Measurements from ENCODE around the gene SGMS1. TPM values are rescaled to one million over a fixed set of nuclear protein-coding genes. Genes with fewer than 3 reads are reported as not detected.

Gene SGMS1
- total and polyA plus RNA-seq, 2 donors (not counting 1 experiment from before 2014, with no cell fraction given), result 10.0 to 43.5 TPM

DNA sequence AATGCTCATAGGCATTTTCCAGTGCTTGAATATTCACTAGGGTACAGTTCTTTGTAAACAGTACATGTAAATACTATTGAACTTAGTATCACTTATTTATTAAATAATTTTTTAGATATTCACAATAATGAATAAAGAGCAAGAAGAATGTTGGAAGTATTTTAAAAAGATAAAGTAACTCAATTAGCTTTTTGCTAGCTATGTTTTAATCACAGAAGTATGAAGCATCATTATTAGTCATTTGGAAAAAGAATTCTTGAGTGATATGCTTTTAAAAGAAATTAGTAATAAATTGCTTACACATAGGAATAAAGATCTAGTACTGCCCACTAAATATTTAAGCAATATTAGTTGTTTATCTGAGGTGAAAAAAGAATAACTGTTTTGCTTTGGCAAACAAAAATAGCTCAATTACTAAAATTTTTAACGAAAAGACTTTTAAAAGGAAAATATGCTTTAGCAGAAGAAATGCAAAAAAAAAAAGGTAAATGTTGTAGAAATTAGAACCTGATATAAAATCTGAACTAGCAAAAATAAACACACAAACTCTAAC, 66.5 kb downstream of the SGMS1 start:
- WGBS (ENCODE audit: insufficient coverage), result no CpG with 5 or more reads among the region's 1 CpG
- Histone ChIP-seq H3K27ac (ENCODE audit: low read length in 2 of 2) (no peak overlapping the region), H3K9ac (ENCODE audit: low read length) (no peak overlapping the region), H3K27me3 (replicated peaks in 1 of 4; ENCODE audit: control extremely low read depth in 1 of 4, control insufficient read depth in 3 of 4, insufficient read depth in 4 of 4, low read length in 3 of 4) (no peaks in the 10 kb centered on the region), H3K79me2 (ENCODE audit: control insufficient read depth, insufficient read depth, low read length) (peaks cover 68% of the 10 kb centered on the region), H4K20me1 (ENCODE audit: control insufficient read depth, insufficient read depth, low read length, poor library complexity, severe bottlenecking) (peaks cover 63% of the 10 kb centered on the region), H2AFZ (ENCODE audit: insufficient read depth, low read depth, low read length, poor library complexity, severe bottlenecking) (no peak overlapping the region), H3K4me2 (replicated peaks; ENCODE audit: low read depth, low read length, poor library complexity, severe bottlenecking) (no peak overlapping the region), H3K4me3 (ENCODE audit: control extremely low read depth in 1 of 5, extremely low read depth in 1 of 5, insufficient read depth in 1 of 5, low read depth in 2 of 5, low read length in 4 of 5) (no peak overlapping the region), H3K4me1 (ENCODE audit: control insufficient read depth in 2 of 2, insufficient read depth in 2 of 2, low read length in 2 of 2) (peaks cover 7 to 13% of the 10 kb centered on the region in 2 donors), H3K36me3 (replicated peaks in 1 of 2; ENCODE audit: control extremely low read depth in 1 of 2, control insufficient read depth in 1 of 2, extremely low read depth in 1 of 2, insufficient read depth in 2 of 2, low read length in 1 of 2) (no peaks in the 10 kb centered on the region), H3K9me3 (ENCODE audit: control extremely low read depth in 1 of 3, control insufficient read depth in 2 of 3, insufficient read depth in 1 of 3, low read length in 2 of 3) (no peaks in the 10 kb centered on the region)
- TF ChIP-seq EZH2 (IDR thresholded peaks at IDR 0.05; ENCODE audit: borderline replicate concordance, insufficient read depth, low read depth, low read length, poor library complexity, severe bottlenecking), result no peak
- no peak for TF ChIP-seq CTCF (IDR thresholded peaks at IDR 0.05)
- no peaks in the 10 kb centered on the region for H3K27me3 Mint-ChIP-seq
- intact Hi-C loops (cut with micrococcal nuclease), result no loop called here
- H3K4me1 Mint-ChIP-seq, result peaks cover 36% of the 10 kb centered on the region
- no peak overlapping the region for H3K27ac Mint-ChIP-seq
- ChIA-PET CTCF (interaction anchor here (0.7 to 1.5 kb wide), 2 partner anchors 43 to 65 kb away, joined by 3 to 4 read pairs; no protein-coding TSS in a partner anchor), POLR2A (no interaction called here)
- H3K9me3 Mint-ChIP-seq (ENCODE audit: insufficient read depth), result no peaks in the 10 kb centered on the region
- DNase-seq (no peak), ATAC-seq (ENCODE audit: low read depth) (no peak)
- H3K4me3 Mint-ChIP-seq, result no peak overlapping the region

DNA sequence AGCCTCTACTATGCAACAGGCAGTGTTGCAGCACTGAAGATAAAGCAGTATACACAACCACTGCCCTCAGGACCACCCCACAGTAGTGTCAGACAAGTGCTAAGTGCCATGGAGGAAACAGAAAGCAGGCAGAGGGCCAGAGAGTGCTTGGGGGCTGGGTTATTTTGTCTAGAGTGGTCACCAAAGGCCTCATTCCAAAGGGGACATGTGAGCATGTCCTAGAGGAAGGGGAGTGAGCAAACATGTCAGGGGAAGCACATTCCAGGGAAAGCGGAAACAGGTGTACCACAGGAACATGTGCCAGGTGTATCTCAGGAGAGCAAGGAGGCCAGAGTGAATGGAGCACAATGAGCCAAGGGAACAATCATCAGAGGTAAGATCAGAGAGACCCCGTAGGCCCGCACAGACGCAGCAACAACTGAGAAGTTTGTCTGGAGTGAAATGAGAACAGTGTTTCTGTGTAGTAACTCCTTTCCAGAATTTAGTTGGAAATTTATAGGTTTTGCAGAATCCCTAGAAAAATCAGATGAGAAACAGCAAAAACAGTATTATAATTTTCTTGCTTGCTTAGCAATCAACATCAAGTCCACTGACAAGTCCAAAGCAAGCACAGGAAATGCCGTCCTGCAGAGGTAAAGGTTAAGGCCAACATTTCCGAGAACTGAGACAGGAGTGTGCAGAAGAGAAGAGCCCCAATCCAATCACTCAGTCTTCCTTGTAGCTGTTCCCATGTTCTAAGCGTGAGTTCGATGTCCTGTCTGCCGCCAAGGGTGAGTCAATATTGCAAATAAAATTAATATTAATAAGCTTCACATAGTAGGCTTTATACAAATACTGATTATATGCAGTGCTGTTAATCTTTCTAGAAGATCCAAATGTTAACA, 67.3 kb downstream of the SGMS1 start:
- Histone ChIP-seq H3K4me2 (replicated peaks; ENCODE audit: low read depth, low read length, poor library complexity, severe bottlenecking) (peak overlapping the region; percentile 1), H4K20me1 (ENCODE audit: control insufficient read depth, insufficient read depth, low read length, poor library complexity, severe bottlenecking) (peaks cover 56% of the 10 kb centered on the region), H3K79me2 (ENCODE audit: control insufficient read depth, insufficient read depth, low read length) (peaks cover 68% of the 10 kb centered on the region), H3K9ac (ENCODE audit: low read length) (no peak overlapping the region), H3K4me1 (ENCODE audit: control insufficient read depth in 2 of 2, insufficient read depth in 2 of 2, low read length in 2 of 2) (peaks cover 7 to 13% of the 10 kb centered on the region in 2 donors), H3K27me3 (replicated peaks in 1 of 4; ENCODE audit: control extremely low read depth in 1 of 4, control insufficient read depth in 3 of 4, insufficient read depth in 4 of 4, low read length in 3 of 4) (no peaks in the 10 kb centered on the region), H3K36me3 (replicated peaks in 1 of 2; ENCODE audit: control extremely low read depth in 1 of 2, control insufficient read depth in 1 of 2, extremely low read depth in 1 of 2, insufficient read depth in 2 of 2, low read length in 1 of 2) (no peaks in the 10 kb centered on the region), H3K9me3 (ENCODE audit: control extremely low read depth in 1 of 3, control insufficient read depth in 2 of 3, insufficient read depth in 1 of 3, low read length in 2 of 3) (no peaks in the 10 kb centered on the region), H3K27ac (ENCODE audit: low read length in 2 of 2) (no peak overlapping the region), H2AFZ (ENCODE audit: insufficient read depth, low read depth, low read length, poor library complexity, severe bottlenecking) (no peak overlapping the region), H3K4me3 (ENCODE audit: control extremely low read depth in 1 of 5, extremely low read depth in 1 of 5, insufficient read depth in 1 of 5, low read depth in 2 of 5, low read length in 4 of 5) (no peak overlapping the region)
- TF ChIP-seq EZH2 (IDR thresholded peaks at IDR 0.05; ENCODE audit: borderline replicate concordance, insufficient read depth, low read depth, low read length, poor library complexity, severe bottlenecking) (no peak), CTCF (IDR thresholded peaks at IDR 0.05) (no peak)
- Mint-ChIP-seq H3K4me3 (no peak overlapping the region), H3K27me3 (no peaks in the 10 kb centered on the region), H3K4me1 (peaks cover 34% of the 10 kb centered on the region), H3K27ac (no peak overlapping the region), H3K9me3 (ENCODE audit: insufficient read depth) (no peaks in the 10 kb centered on the region)
- no peak for DNase-seq
- ChIA-PET CTCF (no interaction called here), POLR2A (no interaction called here)
- no peak for ATAC-seq (ENCODE audit: low read depth)
- 100% methylated on average over 6 of the region's 9 CpGs for WGBS (ENCODE audit: insufficient coverage)
- intact Hi-C loops (cut with micrococcal nuclease), result no loop called here
